Neural crest cell (in vitro differentiated cells): ENCODE measurements around the gene TEX28. TPM values are rescaled to one million over a fixed set of nuclear protein-coding genes. Genes with fewer than 3 reads are reported as not detected.

Experiments used
- DNase-seq: peaks from one replicate; pipeline ENCODE4 v3.0.0; 2021; ENCODE audit warnings: low read depth, mixed read lengths, low spot score
- H3K27ac Mint-ChIP-seq: one replicate; pipeline ENCODE4 v1.8.0; 2021; ENCODE audit warnings: mild to moderate bottlenecking, mixed read lengths; ENCODE audit not compliant: unreplicated experiment
- H3K27me3 Mint-ChIP-seq: 2 replicates; pipeline ENCODE4 v1.8.0; 2021; ENCODE audit warnings: low read depth, mild to moderate bottlenecking, mixed read lengths
- H3K36me3 Mint-ChIP-seq: 2 replicates; pipeline ENCODE4 v1.8.0; 2021; ENCODE audit warnings: low read depth, mild to moderate bottlenecking, mixed read lengths
- H3K4me1 Mint-ChIP-seq: 2 replicates; pipeline ENCODE4 v1.8.0; 2021; ENCODE audit warnings: mixed read lengths
- H3K4me3 Mint-ChIP-seq: one replicate; pipeline ENCODE4 v1.8.0; 2021; ENCODE audit warnings: mild to moderate bottlenecking, mixed read lengths
- H3K9me3 Mint-ChIP-seq: 2 replicates; pipeline ENCODE4 v1.8.0; 2021; ENCODE audit warnings: mixed read lengths
- total RNA-seq: library from RNA; stranded (reverse); gene quantifications from 2 replicates; pipeline ENCODE4 v1.2.1, GENCODE V29; 2021
- TF ChIP-seq, protein P1 (sequence below): fragments of 200-600 bp; sonication (generic); conservative IDR thresholded peaks from 2 replicates; pipeline ENCODE4 v1.5.0; 2021; ENCODE audit warnings: antibody characterized with exemption, mild to moderate bottlenecking

TEX28 gene
- total RNA-seq, 1 donor from 2014 or later = not detected

DNA sequence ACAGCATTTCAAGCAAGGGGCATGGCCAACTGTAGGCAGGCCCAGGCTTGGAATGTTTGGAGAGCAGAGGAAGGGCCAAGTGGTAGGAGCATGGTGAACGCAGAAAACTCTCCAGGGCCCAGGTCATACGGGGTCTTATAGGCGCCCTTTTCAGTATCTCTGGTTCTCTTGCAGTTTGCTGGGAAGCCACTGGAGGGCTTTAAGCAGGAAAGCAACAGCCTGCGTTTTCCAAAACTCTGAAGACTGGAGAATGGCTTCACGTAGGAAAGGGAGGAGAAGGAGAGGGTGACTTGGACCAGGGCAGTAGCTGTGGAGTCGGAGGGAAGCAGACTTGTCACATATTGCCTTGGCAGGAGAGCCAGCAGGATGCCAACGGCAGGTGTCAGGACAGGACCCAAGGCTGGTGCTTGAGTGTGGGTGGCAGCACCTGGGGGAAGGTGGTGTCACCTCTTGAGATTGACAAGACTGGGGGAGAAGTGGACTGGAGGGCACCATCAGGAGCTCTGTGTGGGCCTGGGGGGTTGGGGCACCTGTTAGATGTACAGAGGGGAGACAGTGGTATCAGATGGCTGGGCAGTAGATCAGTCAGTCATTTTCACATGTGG is 22.6 kb upstream of the TEX28 start:
- no peak overlapping the region for H3K27ac Mint-ChIP-seq
- no peaks in the 10 kb centered on the region for H3K36me3 Mint-ChIP-seq
- TF ChIP-seq, protein P1, sequence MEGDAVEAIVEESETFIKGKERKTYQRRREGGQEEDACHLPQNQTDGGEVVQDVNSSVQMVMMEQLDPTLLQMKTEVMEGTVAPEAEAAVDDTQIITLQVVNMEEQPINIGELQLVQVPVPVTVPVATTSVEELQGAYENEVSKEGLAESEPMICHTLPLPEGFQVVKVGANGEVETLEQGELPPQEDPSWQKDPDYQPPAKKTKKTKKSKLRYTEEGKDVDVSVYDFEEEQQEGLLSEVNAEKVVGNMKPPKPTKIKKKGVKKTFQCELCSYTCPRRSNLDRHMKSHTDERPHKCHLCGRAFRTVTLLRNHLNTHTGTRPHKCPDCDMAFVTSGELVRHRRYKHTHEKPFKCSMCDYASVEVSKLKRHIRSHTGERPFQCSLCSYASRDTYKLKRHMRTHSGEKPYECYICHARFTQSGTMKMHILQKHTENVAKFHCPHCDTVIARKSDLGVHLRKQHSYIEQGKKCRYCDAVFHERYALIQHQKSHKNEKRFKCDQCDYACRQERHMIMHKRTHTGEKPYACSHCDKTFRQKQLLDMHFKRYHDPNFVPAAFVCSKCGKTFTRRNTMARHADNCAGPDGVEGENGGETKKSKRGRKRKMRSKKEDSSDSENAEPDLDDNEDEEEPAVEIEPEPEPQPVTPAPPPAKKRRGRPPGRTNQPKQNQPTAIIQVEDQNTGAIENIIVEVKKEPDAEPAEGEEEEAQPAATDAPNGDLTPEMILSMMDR = peak; percentile 51
- H3K4me3 Mint-ChIP-seq = no peak overlapping the region
- H3K27me3 Mint-ChIP-seq = peaks cover 2% of the 10 kb centered on the region
- no peaks in the 10 kb centered on the region for H3K9me3 Mint-ChIP-seq
- H3K4me1 Mint-ChIP-seq = peaks cover 14% of the 10 kb centered on the region
- DNase-seq = peak; percentile 29

- H3K4me3 Mint-ChIP-seq = no peak overlapping the region
- DNase-seq = no peak
- H3K27ac Mint-ChIP-seq = no peak overlapping the region
- peaks cover 14% of the 10 kb centered on the region for H3K4me1 Mint-ChIP-seq
- H3K9me3 Mint-ChIP-seq = no peaks in the 10 kb centered on the region
- H3K36me3 Mint-ChIP-seq = no peaks in the 10 kb centered on the region
- TF ChIP-seq, protein P1 = no peak
- H3K27me3 Mint-ChIP-seq = peaks cover 1% of the 10 kb centered on the region
Measured at GRCh38 chrX:154315416-154315815, 20.5 kb upstream of the TEX28 start.

GRCh38 chrX:154313147-154313546 is 18.2 kb upstream of the TEX28 start:
- Mint-ChIP-seq H3K27me3 (no peaks in the 10 kb centered on the region), H3K4me3 (no peak overlapping the region), H3K36me3 (no peaks in the 10 kb centered on the region), H3K27ac (no peak overlapping the region), H3K4me1 (peaks cover 19% of the 10 kb centered on the region), H3K9me3 (no peaks in the 10 kb centered on the region)
- TF ChIP-seq, protein P1 = no peak
- peak; percentile 24 for DNase-seq

GRCh38 chrX:154312116-154312515 is 17.2 kb upstream of the TEX28 start:
- peaks cover 20% of the 10 kb centered on the region for H3K4me1 Mint-ChIP-seq

GRCh38 chrX:154310616-154311536 is 16.0 kb upstream of the TEX28 start:
- Mint-ChIP-seq H3K4me3 (no peak overlapping the region), H3K36me3 (no peaks in the 10 kb centered on the region), H3K27me3 (no peaks in the 10 kb centered on the region), H3K9me3 (no peaks in the 10 kb centered on the region), H3K4me1 (peaks cover 24% of the 10 kb centered on the region), H3K27ac (peak overlapping the region; percentile 40)
- no peak for DNase-seq
- TF ChIP-seq, protein P1 = no peak

More at GRCh38 chrX:154312116-154312515, 17.2 kb upstream of the TEX28 start:
- Mint-ChIP-seq H3K36me3 (no peaks in the 10 kb centered on the region), H3K9me3 (no peaks in the 10 kb centered on the region), H3K27me3 (no peaks in the 10 kb centered on the region), H3K27ac (no peak overlapping the region), H3K4me3 (no peak overlapping the region)
- no peak for DNase-seq
- TF ChIP-seq, protein P1 = no peak
